Activated CD8-positive, alpha-beta memory T cell treated with anti-CD3 and anti-CD28 coated beads, Interleukin-2, amount 50 U/mL, for 24 hours (primary cell): Measurements from ENCODE around the gene CRAT.

Source experiments
- DNase-seq: peaks from one replicate; pipeline ENCODE4 v3.0.0-alpha.2; 2020; ENCODE audit errors: extremely low read depth

CRAT gene

DNA sequence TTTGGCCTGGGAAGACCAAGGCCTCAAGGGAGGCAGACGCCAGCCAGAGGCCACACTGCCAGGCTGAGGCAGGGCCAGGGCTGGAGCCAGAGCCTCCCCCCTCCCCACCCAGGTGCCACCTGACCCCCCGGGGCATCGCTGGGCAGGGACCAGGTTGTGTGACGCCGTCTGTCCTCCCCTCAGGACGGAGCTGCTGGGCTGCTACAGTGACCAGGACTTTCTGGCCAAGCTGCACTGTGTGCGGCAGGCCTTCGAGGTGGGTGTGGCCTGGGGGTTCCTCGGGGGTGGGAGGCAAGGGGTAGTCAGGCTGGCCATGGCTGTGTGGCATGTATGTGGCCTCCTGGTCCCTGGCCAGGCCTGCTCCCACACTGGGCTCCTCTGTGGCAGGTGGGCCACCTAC is 47.5 kb downstream of the CRAT start:
- DNase-seq, result no peak

DNA sequence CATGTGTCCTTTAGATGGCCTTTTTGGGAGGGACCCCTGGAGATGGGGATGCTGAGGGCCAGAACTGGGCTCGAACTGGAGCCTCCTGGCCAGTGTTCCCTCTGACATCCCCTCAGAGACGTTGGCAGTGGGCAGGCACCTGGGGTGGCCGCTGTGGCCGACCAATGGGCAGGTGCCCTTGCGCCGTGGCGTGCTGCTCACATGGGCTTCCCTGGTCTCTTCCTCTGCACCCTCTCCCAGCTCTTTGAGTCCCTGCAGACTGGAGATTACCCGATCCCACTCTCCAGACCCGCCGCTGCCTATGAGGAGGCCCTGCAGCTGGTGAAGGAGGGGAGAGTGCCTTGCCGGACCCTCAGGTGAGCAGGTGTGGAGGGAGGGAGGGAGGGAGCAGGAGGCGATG is 49.6 kb downstream of the CRAT start:
- DNase-seq, result no peak

DNA sequence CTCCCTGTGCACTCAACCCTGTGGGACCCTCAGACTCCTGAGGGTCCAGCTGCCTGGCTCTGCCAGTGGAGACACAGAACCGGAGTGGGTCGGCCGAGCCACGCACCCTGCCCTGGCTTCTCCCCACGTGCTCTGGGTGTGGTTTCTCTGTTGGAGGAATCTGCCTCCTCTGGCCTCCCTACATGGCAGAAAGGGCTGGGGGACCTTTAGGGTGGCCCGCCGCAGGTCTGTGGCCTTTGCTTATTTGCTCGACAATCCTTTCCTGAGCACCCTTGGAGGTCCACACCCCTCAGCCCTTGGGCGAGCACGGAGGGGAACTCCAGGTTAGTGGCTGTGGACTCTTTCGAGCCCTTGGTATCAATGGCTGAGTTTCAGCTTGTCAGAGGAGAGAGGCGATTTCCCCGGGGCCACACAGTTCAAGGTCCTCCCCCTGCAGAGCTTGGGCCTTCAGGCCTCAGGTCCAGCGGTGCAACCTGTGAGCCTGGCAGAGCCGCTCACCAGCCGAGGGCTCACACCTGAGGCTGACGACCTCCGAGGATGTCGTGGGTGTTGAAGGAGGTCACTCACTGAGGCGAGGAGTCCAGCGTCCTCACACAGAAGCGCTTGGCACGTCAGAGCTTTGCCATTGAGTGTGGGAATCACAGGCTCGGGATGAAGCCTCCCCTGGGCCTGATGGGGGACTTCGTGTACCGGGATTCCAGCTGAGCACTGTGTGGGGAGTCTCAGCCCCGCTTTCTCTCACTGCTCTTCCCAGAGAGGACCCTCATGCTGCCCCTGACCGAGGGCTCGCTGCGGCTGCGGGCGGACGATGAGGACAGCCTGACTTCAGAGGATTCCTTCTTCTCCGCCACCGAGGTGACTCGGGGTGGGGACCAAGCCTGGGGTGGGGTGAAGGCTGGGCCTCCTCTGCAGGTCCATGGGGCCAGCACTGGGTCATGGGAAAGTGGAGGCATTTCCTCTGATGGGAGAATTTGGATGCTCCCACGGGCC is 50.5 kb downstream of the CRAT start:
- DNase-seq, result no peak

DNA sequence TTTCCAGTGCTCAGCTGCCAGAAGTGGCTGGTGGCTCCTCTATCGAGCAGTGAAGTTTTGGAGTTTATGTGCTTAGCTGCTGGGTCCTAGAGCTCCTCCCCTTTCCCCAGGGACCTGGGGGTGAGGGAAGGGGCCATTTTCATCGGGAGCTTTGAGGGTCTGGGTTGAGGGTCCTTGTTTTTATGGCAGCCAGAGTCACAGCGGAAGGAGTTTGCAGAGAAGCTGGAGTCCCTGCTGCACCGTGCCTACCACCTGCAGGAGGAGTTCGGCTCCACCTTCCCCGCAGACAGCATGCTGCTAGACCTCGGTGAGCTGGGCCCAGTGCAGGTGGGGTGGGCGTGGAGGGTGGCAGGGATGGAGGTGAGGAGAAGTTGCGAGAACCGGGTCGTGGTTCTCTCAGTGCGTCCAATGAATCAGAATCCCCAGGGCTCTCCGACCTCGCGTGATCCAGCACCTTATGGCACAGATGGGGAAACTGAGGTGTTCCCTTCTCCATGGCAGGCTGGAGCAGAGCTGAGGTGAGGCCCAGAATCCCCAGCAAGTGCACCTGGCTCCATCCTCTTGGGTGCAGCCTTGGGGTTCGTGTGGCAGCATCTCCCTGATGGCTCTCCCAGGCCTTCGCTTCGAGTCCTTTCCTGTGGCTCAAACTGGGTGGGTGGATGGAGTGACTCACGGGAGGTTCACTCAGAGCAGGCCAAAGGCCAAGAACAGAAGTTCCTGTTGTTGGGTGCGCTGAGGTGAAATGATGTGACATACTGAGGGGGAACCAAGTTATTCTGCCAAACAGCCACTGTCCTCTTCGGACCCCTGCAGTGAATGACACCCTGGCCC is 51.4 kb downstream of the CRAT start:
- DNase-seq, result no peak

DNA sequence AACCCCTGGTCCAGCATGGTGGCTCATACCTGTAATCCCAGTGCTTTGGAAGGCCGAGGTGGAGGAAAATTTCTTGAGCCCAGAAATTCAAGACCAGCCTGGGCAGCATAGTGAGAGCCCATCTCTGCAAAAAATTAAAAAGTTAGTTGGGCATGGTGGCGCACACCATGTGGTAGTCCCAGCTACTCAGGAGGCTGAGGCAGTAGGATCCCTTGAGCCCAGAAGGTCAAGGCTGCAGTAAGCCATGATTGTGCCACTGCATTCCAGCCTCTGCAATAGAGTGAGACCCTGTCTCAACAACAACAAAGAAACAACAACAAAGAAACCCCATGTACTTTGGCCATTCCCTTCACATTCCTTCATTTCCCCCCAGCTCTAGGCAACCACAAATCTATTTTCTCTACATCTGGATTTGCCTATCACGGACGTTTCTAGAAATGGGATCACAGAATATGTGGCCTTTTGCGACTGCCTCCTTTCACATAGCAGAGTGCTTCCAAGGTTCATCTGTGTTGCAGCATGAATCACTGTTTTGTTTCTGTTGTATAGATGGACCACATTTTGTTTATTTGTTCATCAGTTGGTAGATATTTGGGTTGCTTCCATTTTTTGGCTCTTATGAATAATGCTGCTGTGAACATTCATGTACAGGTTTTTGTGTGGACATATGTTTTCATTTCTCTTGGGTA is 56.3 kb downstream of the CRAT start:
- no peak for DNase-seq

DNA sequence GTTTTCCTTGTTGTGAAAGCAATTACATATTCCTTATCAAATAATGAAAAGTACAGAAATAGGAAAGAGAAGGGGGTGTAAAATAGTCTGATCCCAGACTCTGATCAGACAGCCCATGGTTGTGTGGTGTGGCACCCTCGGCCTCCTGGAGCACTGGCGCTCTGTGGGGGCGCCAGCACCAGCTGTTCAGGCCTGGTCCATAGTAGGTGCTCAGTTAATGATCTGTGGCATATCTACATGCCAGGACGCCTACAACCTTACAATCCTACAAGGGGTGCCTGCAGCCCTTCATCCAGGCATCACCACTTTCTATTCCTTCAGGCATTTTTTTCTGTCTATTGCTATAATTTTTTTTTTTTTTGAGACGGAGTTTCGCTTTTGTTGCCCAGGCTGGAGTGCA is 57.6 kb downstream of the CRAT start:
- DNase-seq, result no peak

DNA sequence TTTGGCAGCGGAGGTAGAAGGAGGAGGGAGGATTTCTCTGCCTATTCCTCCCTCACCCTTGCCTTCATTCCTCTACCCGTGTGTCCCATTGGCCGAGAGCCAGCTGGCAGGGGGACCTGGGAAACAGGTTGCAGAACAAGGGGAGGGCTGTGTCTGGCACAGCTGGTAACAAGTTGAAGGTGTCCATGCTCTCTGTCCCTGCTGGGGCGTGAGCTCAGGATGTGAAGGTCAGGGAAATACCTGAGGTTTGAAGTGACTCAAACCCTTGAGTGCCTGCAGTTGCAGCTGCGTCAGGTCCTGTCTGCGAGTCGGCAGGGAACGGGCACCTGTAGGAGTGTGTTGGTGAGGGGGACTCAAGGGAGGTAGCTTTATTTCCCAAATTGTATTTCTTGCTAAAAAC is 58.0 kb downstream of the CRAT start:
- no peak for DNase-seq
